Esophagus (tissue), 2 donors: ENCODE results near the gene YTHDF1. TPM values are rescaled to one million over a fixed set of nuclear protein-coding genes. Genes with fewer than 3 reads are reported as not detected.

Source experiments
- H3K27ac ChIP-seq, 2 donors: one replicate each; pipeline ENCODE4 v1.5.1; 2013; ENCODE audit warnings: low read depth in 2 of 2, mild to moderate bottlenecking in 2 of 2, inconsistent platforms in 1 of 2, low read length in 1 of 2, moderate library complexity in 1 of 2
- H3K27me3 ChIP-seq, 2 donors: one replicate each; pipeline ENCODE4 v1.6.1; 2013; ENCODE audit warnings: low read length in 2 of 2, control low read depth in 1 of 2, mild to moderate bottlenecking in 1 of 2; ENCODE audit not compliant: insufficient read depth in 2 of 2, control insufficient read depth in 1 of 2
- H3K36me3 ChIP-seq, 2 donors: one replicate each; pipeline ENCODE4 v1.6.1; 2013; ENCODE audit warnings: low read length in 1 of 2; ENCODE audit not compliant: control insufficient read depth in 2 of 2, insufficient read depth in 2 of 2
- H3K4me1 ChIP-seq, 2 donors: one replicate each; pipeline ENCODE4 v1.6.1; 2013; ENCODE audit warnings: low read length in 1 of 2; ENCODE audit not compliant: control insufficient read depth in 2 of 2, insufficient read depth in 2 of 2
- H3K4me3 ChIP-seq, 2 donors: one replicate each; pipeline ENCODE4 v1.5.1; 2013; ENCODE audit warnings: low read length in 2 of 2, mild to moderate bottlenecking in 2 of 2, low read depth in 1 of 2, moderate library complexity in 1 of 2
- H3K9me3 ChIP-seq, 2 donors: one replicate each; pipeline ENCODE4 v1.6.1; 2013; ENCODE audit warnings: mild to moderate bottlenecking in 2 of 2, low read depth in 1 of 2, low read length in 1 of 2, moderate library complexity in 1 of 2; ENCODE audit not compliant: control insufficient read depth in 2 of 2, insufficient read depth in 1 of 2
- WGBS, 2 donors: extraction: QIAGEN DNeasy Blood & Tissue Kit; methylation state at CpG; one replicate each; pipeline ENCODE4 v1.1.7; 2013; 5-methylcytosine and 5-hydroxymethylcytosine counted together
- polyA plus RNA-seq, 2 donors: library from polyadenylated mRNA; stranded (reverse); fragments of 200-250 nt; gene quantifications; one replicate each; pipeline ENCODE4 v1.2.3, GENCODE V29; 2013
- donor health status: healthy with polysubstance abuse.
- donor health status: Bipolar disorder and iron deficiency.

The YTHDF1 gene
- polyA plus RNA-seq, 2 donors, result 13.1 to 15.7 TPM

GRCh38 chr20:63189322-63189642 lies 26.6 kb downstream of the YTHDF1 start:
- Histone ChIP-seq H3K9me3 (peaks cover 0 to 4% of the 10 kb centered on the region in 2 donors), H3K4me1 (peaks cover 0 to 5% of the 10 kb centered on the region in 2 donors), H3K27ac (no peak overlapping the region), H3K36me3 (no peaks in the 10 kb centered on the region), H3K4me3 (no peak overlapping the region), H3K27me3 (no peaks in the 10 kb centered on the region)
- 82 to 91% methylated on average over 4 to 5 of the region's 5 CpGs for WGBS, 2 donors

- 49 to 55% methylated on average over 15 of the region's 15 CpGs for WGBS, 2 donors
- peaks cover 0 to 4% of the 10 kb centered on the region in 2 donors for H3K9me3 ChIP-seq
- H3K27ac ChIP-seq, result no peak overlapping the region
- peaks cover 0 to 5% of the 10 kb centered on the region in 2 donors for H3K4me1 ChIP-seq
- no peaks in the 10 kb centered on the region for H3K27me3 ChIP-seq
- no peak overlapping the region for H3K4me3 ChIP-seq
- H3K36me3 ChIP-seq, result no peaks in the 10 kb centered on the region
Measured at GRCh38 chr20:63188641-63189321, 27.1 kb downstream of the YTHDF1 start.

DNA sequence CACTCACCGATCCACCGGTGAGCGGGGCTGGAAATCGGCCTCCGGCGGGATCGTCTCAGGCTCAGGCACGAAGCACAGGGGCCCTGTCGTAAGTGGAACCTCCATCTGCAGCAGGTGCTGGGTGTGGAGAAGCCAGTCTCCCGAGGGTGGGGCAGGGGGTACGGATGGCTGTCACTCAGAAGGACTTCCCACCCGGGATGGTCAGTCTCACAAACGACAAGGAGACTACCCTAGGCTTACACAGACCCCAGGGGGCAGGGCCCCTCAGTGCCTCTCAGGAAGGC lies 27.8 kb downstream of the YTHDF1 start:
- Histone ChIP-seq H3K4me3 (no peak overlapping the region), H3K27ac (no peak overlapping the region), H3K27me3 (no peaks in the 10 kb centered on the region), H3K36me3 (no peaks in the 10 kb centered on the region), H3K4me1 (peaks cover 0 to 5% of the 10 kb centered on the region in 2 donors), H3K9me3 (peaks cover 0 to 4% of the 10 kb centered on the region in 2 donors)
- 76 to 83% methylated on average over 13 of the region's 13 CpGs for WGBS, 2 donors

DNA sequence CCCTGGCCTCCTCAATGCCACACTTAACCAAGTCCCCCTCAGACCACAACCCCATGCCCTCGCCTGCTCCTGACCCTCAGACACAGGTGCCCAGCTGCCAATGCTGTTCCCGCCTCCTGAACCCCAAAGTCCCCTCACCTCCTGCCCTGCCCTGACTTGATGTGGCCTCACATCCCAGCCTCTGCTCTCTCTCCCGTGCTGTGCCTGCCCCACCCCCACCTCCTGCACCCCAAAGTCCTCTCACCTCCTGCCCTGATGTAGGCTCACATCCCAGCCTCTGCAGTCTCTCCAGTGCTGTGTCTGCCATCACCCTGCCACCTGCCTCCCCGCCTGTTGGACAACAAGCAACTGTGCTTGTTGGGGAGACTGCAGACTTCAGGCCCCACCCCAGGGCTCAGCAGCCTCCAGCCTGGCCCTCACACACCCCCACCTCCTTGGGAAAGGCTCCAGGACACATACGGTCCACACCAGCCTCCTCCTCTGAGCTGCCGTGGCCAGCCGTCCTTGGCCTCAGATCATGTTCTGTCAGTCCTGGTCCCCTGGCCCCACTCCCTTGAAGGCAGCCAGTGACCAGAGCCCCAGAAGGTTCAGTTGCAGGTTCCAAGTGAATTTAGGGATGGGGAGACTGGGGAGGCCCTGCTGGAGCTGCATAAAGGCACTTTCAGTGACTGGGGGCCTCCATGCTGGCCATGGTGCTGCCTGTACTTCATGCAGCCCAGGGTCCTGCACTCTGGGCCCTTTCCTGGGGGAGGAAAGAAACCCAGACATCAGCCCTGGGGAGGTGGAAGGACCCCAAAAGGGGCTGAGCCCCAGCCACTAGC lies 28.4 kb downstream of the YTHDF1 start:
- Histone ChIP-seq H3K4me1 (peaks cover 0 to 5% of the 10 kb centered on the region in 2 donors), H3K4me3 (no peak overlapping the region), H3K27ac (no peak overlapping the region), H3K36me3 (no peaks in the 10 kb centered on the region), H3K9me3 (peaks cover 0 to 4% of the 10 kb centered on the region in 2 donors), H3K27me3 (no peaks in the 10 kb centered on the region)
- 70 to 74% methylated on average over 7 of the region's 7 CpGs for WGBS, 2 donors

- Histone ChIP-seq H3K36me3 (no peaks in the 10 kb centered on the region), H3K4me1 (peaks cover 0 to 5% of the 10 kb centered on the region in 2 donors), H3K27ac (no peak overlapping the region), H3K27me3 (no peaks in the 10 kb centered on the region), H3K9me3 (peaks cover 0 to 4% of the 10 kb centered on the region in 2 donors), H3K4me3 (no peak overlapping the region)
- 75 to 80% methylated on average over 8 of the region's 8 CpGs for WGBS, 2 donors
Measured at GRCh38 chr20:63186528-63187316, 29.2 kb downstream of the YTHDF1 start.

- no peak overlapping the region for H3K27ac ChIP-seq
- WGBS, 2 donors, result 87 to 92% methylated on average over 8 of the region's 8 CpGs
- H3K27me3 ChIP-seq, result no peaks in the 10 kb centered on the region
- peaks cover 0 to under 1% of the 10 kb centered on the region in 2 donors for H3K4me1 ChIP-seq
- no peaks in the 10 kb centered on the region for H3K36me3 ChIP-seq
- H3K4me3 ChIP-seq, result no peak overlapping the region
- H3K9me3 ChIP-seq, result peaks cover 0 to 4% of the 10 kb centered on the region in 2 donors
Measured at GRCh38 chr20:63186084-63186483, 29.8 kb downstream of the YTHDF1 start.

- 93% methylated on average over 21 of the region's 21 CpGs for WGBS, 2 donors
- Histone ChIP-seq H3K4me3 (no peak overlapping the region), H3K27ac (no peak overlapping the region), H3K9me3 (peaks cover 0 to 4% of the 10 kb centered on the region in 2 donors), H3K36me3 (no peaks in the 10 kb centered on the region), H3K4me1 (no peaks in the 10 kb centered on the region), H3K27me3 (no peaks in the 10 kb centered on the region)
Measured at GRCh38 chr20:63185215-63185796, 30.6 kb downstream of the YTHDF1 start.

GRCh38 chr20:63183422-63184146 lies 32.3 kb downstream of the YTHDF1 start:
- Histone ChIP-seq H3K4me1 (peaks cover 4 to 5% of the 10 kb centered on the region in 2 donors), H3K4me3 (no peak overlapping the region), H3K27me3 (peaks cover 0 to 7% of the 10 kb centered on the region in 2 donors), H3K36me3 (no peaks in the 10 kb centered on the region), H3K9me3 (peaks cover 0 to 4% of the 10 kb centered on the region in 2 donors), H3K27ac (no peak overlapping the region)
- WGBS, 2 donors, result 48 to 51% methylated on average over 13 of the region's 13 CpGs

DNA sequence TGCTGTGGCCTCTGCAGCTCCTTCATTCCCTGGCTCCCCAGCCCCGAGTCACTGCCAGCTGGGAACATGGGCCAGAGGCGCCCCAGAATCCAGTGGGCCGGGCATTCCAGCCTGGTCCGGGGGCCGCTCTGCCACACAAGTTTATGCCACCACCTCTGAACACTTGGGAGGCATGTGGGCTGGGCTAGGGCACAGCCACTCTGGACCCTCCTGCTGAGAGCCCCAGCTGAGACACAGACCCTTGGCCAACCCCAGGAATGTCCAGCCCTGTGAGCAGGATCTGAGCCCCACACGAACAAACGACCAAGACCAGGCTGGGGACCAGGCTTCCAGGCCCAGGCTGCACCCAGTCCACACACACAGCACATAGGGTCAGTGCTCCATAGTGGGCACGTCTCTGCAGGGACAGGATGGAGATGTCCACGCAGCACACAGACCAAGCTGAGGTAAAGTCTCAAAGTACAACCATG lies 33.0 kb downstream of the YTHDF1 start:
- Histone ChIP-seq H3K27ac (no peak overlapping the region), H3K27me3 (peaks cover 0 to 10% of the 10 kb centered on the region in 2 donors), H3K4me3 (no peak overlapping the region), H3K36me3 (no peaks in the 10 kb centered on the region), H3K4me1 (peaks cover 6 to 7% of the 10 kb centered on the region in 2 donors), H3K9me3 (peaks cover 0 to 4% of the 10 kb centered on the region in 2 donors)
- 47 to 53% methylated on average over 9 of the region's 9 CpGs for WGBS, 2 donors
